ENCODE measurements around the gene PLEKHH1. TPM values are rescaled to one million over a fixed set of nuclear protein-coding genes. Genes with fewer than 3 reads are reported as not detected.

The PLEKHH1 gene
- total RNA-seq, 4 donors from 2014 or later: 1.8 to 6.1 (median 4.0) TPM

DNA sequence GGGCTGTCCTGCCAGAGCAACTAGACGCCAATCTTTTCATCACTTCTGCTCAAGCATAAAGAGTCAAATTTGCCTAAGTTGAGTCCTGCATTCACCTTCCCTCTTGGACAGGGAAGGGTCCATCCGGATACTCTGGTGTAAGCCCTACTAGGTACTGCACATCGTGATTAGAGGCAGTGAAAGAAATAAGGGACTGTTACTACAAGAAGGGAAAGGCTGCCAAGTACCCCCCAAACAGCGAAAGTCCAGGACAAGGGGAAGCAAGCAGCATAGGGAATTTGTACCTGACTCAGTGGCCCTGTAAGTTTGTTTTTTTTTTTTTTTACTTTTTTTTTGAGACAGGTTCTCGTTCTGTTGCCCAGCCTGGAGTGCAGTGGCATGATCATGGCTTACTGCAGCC lies 13.7 kb upstream of the PLEKHH1 start:
- Histone ChIP-seq H3K9me3 (no peaks in the 10 kb centered on the region), H3K4me3 (no peak overlapping the region), H3K36me3 (no peaks in the 10 kb centered on the region), H3K27ac (no peak overlapping the region), H3K4me1 (peaks cover 0 to 27% (median under 1%) of the 10 kb centered on the region in 3 donors), H3K27me3 (peaks cover 46% of the 10 kb centered on the region)
- 72 to 78% methylated on average over 2 to 5 of the region's 5 CpGs for WGBS, 2 donors (ENCODE audit: low coverage in 1 of 2)
- no peak for TF ChIP-seq POLR2AphosphoS5 (IDR thresholded peaks at IDR 0.05)
- TF ChIP-seq POLR2A (IDR thresholded peaks at IDR 0.05): no peak
- TF ChIP-seq, protein P1, sequence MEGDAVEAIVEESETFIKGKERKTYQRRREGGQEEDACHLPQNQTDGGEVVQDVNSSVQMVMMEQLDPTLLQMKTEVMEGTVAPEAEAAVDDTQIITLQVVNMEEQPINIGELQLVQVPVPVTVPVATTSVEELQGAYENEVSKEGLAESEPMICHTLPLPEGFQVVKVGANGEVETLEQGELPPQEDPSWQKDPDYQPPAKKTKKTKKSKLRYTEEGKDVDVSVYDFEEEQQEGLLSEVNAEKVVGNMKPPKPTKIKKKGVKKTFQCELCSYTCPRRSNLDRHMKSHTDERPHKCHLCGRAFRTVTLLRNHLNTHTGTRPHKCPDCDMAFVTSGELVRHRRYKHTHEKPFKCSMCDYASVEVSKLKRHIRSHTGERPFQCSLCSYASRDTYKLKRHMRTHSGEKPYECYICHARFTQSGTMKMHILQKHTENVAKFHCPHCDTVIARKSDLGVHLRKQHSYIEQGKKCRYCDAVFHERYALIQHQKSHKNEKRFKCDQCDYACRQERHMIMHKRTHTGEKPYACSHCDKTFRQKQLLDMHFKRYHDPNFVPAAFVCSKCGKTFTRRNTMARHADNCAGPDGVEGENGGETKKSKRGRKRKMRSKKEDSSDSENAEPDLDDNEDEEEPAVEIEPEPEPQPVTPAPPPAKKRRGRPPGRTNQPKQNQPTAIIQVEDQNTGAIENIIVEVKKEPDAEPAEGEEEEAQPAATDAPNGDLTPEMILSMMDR (IDR thresholded peaks at IDR 0.05): no peak
- TF ChIP-seq EP300 (IDR thresholded peaks at IDR 0.05): no peak
- no peak for ATAC-seq

DNA sequence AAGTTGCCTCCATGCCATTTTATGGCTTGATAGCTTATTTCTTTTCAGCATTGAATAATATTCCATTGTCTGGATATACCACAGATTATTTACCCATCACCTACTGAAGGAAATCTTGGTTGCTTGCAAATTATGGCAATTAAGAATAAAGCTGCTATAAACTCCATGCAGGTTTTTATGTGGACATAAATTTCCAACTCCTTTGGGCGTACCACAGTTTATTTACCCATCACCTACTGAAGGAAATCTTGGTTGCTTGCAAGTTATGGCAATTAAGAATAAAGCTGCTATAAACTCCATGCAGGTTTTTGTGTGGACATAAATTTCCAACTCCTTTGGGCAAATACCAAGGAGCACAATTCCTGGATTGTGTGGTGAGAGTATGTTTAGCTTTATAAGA lies 12.6 kb upstream of the PLEKHH1 start:
- 83 to 90% methylated on average over 1 of the region's 1 CpG for WGBS, 2 donors (ENCODE audit: low coverage in 1 of 2)
- TF ChIP-seq POLR2A (IDR thresholded peaks at IDR 0.05) (no peak), EP300 (IDR thresholded peaks at IDR 0.05) (no peak), POLR2AphosphoS5 (IDR thresholded peaks at IDR 0.05) (no peak)
- TF ChIP-seq, protein P1 (IDR thresholded peaks at IDR 0.05): no peak

DNA sequence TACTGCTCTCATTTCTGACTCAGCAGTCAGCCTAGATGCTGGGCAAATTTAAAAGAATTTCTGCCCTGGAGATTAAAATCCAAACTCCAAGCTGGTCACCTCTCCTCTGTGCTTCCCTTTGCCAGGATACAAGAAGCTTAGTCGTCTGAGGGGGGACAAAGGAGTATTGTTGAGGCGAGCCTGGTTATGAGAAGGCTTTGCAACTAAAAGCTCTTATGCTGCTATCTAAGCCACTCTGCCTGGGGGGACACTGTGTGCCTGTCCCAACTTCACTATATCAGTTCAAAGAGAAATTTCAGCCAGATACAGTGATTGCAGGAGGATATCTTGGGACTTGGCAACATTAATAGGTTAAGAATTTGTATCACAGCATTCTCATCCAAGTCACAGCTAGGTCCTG lies 10.8 kb upstream of the PLEKHH1 start:
- Histone ChIP-seq H3K9me3 (no peaks in the 10 kb centered on the region), H3K4me1 (peaks cover 0 to 4% (median 0%) of the 10 kb centered on the region in 3 donors), H3K27me3 (peaks cover 59% of the 10 kb centered on the region), H3K36me3 (no peaks in the 10 kb centered on the region), H3K27ac (no peak overlapping the region), H3K4me3 (no peak overlapping the region)
- TF ChIP-seq, protein P1 (IDR thresholded peaks at IDR 0.05): no peak
- TF ChIP-seq POLR2A (IDR thresholded peaks at IDR 0.05) (no peak), EP300 (IDR thresholded peaks at IDR 0.05) (no peak), POLR2AphosphoS5 (IDR thresholded peaks at IDR 0.05) (no peak)
- 57% methylated on average over 1 of the region's 2 CpGs; no CpG with 5 or more reads in 1 of the 2 donors for WGBS, 2 donors (ENCODE audit: low coverage in 1 of 2)
- ATAC-seq: no peak

More for the DNA sequence above, 12.6 kb upstream of the PLEKHH1 start:
- no peak overlapping the region for H3K4me3 ChIP-seq
- no peak overlapping the region for H3K27ac ChIP-seq
- no peaks in the 10 kb centered on the region for H3K9me3 ChIP-seq
- no peaks in the 10 kb centered on the region for H3K36me3 ChIP-seq
- peaks cover 0 to 21% (median 0%) of the 10 kb centered on the region in 3 donors for H3K4me1 ChIP-seq
- H3K27me3 ChIP-seq: peaks cover 51% of the 10 kb centered on the region
- no peak for ATAC-seq

DNA sequence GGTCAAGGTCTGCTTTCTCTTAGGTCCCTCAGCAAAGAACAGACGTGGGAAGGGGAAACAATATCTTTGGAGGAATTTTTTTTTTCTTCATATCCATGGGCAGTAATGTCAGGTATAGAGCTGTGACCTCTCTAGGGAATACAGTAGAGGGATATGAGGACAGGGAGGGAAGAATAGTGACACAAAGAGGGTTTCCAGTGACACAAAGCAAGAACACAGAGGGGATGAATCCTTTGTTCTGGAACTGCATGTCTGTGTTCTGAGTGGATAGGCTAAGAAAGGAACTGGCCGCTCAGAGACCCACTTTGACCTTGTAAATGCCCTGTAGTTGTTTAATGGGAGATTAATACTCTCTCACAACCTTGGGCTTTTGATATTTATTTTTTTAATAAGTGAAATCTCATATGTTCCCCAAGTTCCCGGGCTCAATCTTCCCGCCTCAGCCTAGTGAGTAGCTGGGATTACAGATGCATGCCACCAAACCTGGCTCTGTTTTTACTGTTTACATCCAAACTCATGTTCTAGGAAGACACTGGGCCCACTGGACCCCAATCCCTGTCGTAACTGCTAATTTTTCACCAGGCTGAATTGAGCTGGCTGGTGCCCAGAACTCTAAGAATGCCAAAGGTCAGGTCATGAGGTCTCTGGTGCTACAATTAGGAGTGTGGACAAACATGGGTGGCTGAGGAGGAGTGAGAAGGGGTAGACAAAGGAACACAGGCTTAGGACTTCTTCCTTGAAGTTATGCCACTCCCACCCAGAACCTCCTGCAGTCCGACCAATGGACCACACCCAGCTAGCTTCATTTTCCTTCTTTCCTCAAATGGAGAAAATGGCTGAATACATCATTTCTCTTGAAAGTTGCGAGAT lies 9.1 kb upstream of the PLEKHH1 start:
- H3K4me3 ChIP-seq: no peak overlapping the region
- H3K9me3 ChIP-seq: no peaks in the 10 kb centered on the region
- WGBS, 2 donors (ENCODE audit: low coverage in 1 of 2): 60 to 62% methylated on average over 6 to 7 of the region's 7 CpGs
- H3K27ac ChIP-seq: no peak overlapping the region
- H3K27me3 ChIP-seq: peaks cover 59% of the 10 kb centered on the region
- no peaks in the 10 kb centered on the region for H3K36me3 ChIP-seq
- H3K4me1 ChIP-seq: no peaks in the 10 kb centered on the region
- TF ChIP-seq, protein P1 (IDR thresholded peaks at IDR 0.05): no peak
- TF ChIP-seq EP300 (IDR thresholded peaks at IDR 0.05): no peak
- ATAC-seq: no peak

DNA sequence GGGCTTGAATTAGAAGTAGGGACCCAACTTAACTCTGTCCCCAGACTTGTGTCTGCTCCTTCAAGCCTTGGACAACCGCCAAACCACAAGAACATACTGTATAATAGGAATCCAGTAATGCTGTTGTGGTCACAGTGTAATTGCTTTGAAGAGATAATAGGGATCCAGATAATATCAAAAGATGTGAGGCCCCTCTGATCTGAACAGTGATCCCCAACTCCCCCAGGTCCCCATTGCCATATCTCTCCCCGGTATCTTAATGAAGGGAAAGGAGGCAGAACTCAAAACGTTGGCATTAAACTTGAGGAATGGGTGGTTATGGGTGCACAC lies 8.5 kb upstream of the PLEKHH1 start:
- H3K27ac ChIP-seq: no peak overlapping the region
- H3K4me3 ChIP-seq: no peak overlapping the region
- H3K27me3 ChIP-seq: peaks cover 55% of the 10 kb centered on the region
- ATAC-seq: no peak
- no peaks in the 10 kb centered on the region for H3K9me3 ChIP-seq
- no peaks in the 10 kb centered on the region for H3K36me3 ChIP-seq
- TF ChIP-seq POLR2AphosphoS5 (IDR thresholded peaks at IDR 0.05) (no peak), EP300 (IDR thresholded peaks at IDR 0.05) (no peak), POLR2A (IDR thresholded peaks at IDR 0.05) (no peak)
- TF ChIP-seq, protein P1 (IDR thresholded peaks at IDR 0.05): no peak
- 67 to 78% methylated on average over 3 of the region's 3 CpGs for WGBS, 2 donors (ENCODE audit: low coverage in 1 of 2)
- no peaks in the 10 kb centered on the region for H3K4me1 ChIP-seq
